Measurements from ENCODE around the gene GCKR. TPM values are rescaled to one million over a fixed set of nuclear protein-coding genes. Genes with fewer than 3 reads are reported as not detected.

GCKR gene
- total and polyA plus RNA-seq, 2 of the 13 experiments (the other 11 are each of a cell fraction or from before 2014, with no cell fraction given) = 15.2 to 48.3 TPM

GRCh38 chr2:27489498-27490397 lies 6.9 kb upstream of the GCKR start, which contains the start of gene IFT172 (continued):
- TF ChIP-seq GMEB1 (CRISPR knock-in tag; IDR thresholded peaks at IDR 0.05; ENCODE audit: borderline replicate concordance) (peak; percentile 98), ZBTB20 (CRISPR knock-in tag; IDR thresholded peaks at IDR 0.05; ENCODE audit: borderline replicate concordance, low read depth) (0 out of 2 replicates have a peak, but pooled peaks have one; percentile 81), KMT2A (CRISPR knock-in tag; IDR thresholded peaks at IDR 0.05) (peak; percentile 74; the same call in 1 of the 2 replicates), ZNF235 (CRISPR knock-in tag; IDR thresholded peaks at IDR 0.05; ENCODE audit: borderline replicate concordance) (0 out of 2 replicates have a peak, but pooled peaks have one; percentile 26), ZNF607 (CRISPR knock-in tag; IDR thresholded peaks at IDR 0.05; ENCODE audit: borderline replicate concordance) (peak; percentile 86; the same call in 1 of the 2 replicates), CCAR2 (optimal IDR thresholded peaks at IDR 0.05; ENCODE audit: low read depth, low read length) (no peak)

- H3K9ac ChIP-seq (ENCODE audit: insufficient read depth, low read depth, low read length) = no peak overlapping the region
- WGBS (ENCODE audit: low lambda C conversion rate) = 92% methylated on average over 4 of the region's 4 CpGs
- H3K27me3 ChIP-seq (ENCODE audit: control insufficient read depth in 1 of 2, insufficient read depth in 2 of 2, low read length in 2 of 2) = no peaks in the 10 kb centered on the region; a peak in 1 of 5 replicates
- ChIA-PET POLR2A (no interaction called here), CTCF (ENCODE audit: low intra/inter-chr PET ratio, low total read pairs) (no interaction called here)
- H3K27ac ChIP-seq (ENCODE audit: extremely low read length, insufficient read depth, low read length) = no peak overlapping the region
- FAIRE-seq (no peak), ATAC-seq (no peak), DNase-seq (ENCODE audit: low spot score) (no peak)
- no peaks in the 10 kb centered on the region for H3K36me3 ChIP-seq (replicated peaks in 1 of 2; ENCODE audit: control insufficient read depth in 1 of 2, insufficient read depth in 2 of 2, low read length in 2 of 2)
- no peaks in the 10 kb centered on the region for H3K9me3 ChIP-seq (ENCODE audit: low read length)
- H3K4me1 ChIP-seq (ENCODE audit: insufficient read depth, low read length) = peaks cover 61% of the 10 kb centered on the region
- in situ Hi-C loops (cut with HindIII; ENCODE audit: extremely low pct_ligation_motif_present, low pct_unique_long_range_greater_than_20kb) (no loop called here), intact Hi-C loops (cut with micrococcal nuclease; ENCODE audit: unreplicated experiment) (no loop called here)
- no peak overlapping the region for H3K4me2 ChIP-seq (ENCODE audit: low read depth, low read length)
- no peak overlapping the region for H3K4me3 ChIP-seq (replicated peaks in 1 of 3; ENCODE audit: insufficient read depth in 1 of 3, low read depth in 2 of 3, low read length in 3 of 3)
- H3K79me2 ChIP-seq (ENCODE audit: insufficient read depth, low read length) = no peaks in the 10 kb centered on the region
- no peak overlapping the region for H2AFZ ChIP-seq (ENCODE audit: low read length)
- no peaks in the 10 kb centered on the region for H4K20me1 ChIP-seq (ENCODE audit: insufficient read depth, low read length)
- TF ChIP-seq ZNF766 (CRISPR knock-in tag; IDR thresholded peaks at IDR 0.05; ENCODE audit: borderline replicate concordance) (no peak), ATF7 (IDR thresholded peaks at IDR 0.05) (peak; percentile 96), ATF7 (CRISPR knock-in tag; IDR thresholded peaks at IDR 0.05) (no peak), CREB1 (IDR thresholded peaks at IDR 0.05) (peak; percentile 71), CREB1 (CRISPR knock-in tag; IDR thresholded peaks at IDR 0.05) (no peak), PAXIP1 (CRISPR knock-in tag; conservative IDR thresholded peaks at IDR 0.05) (no peak), ZNF234 (CRISPR knock-in tag; conservative IDR thresholded peaks at IDR 0.05) (no peak)
- no TSS peak for BruUV-seq (replicated peaks)
Measured at GRCh38 chr2:27492557-27492956, 4.1 kb upstream of the GCKR start.

All from HepG2 (cell line).